SK-N-SH (cell line): ENCODE measurements around the gene MN1.

Experiments
- CTCF ChIP-seq: fragments of 200-600 bp; sonication (generic); IDR thresholded peaks from 2 replicates; pipeline ENCODE4 v1.6.1; 2017; ENCODE audit warnings: antibody characterized with exemption, mild to moderate bottlenecking, moderate library complexity
- EZH2phosphoT487 ChIP-seq: fragments of 200-600 bp; sonication (generic); IDR thresholded peaks from 2 replicates; pipeline ENCODE4 v1.6.1; 2017; ENCODE audit warnings: low read depth, mixed run types, mild to moderate bottlenecking, antibody characterized with exemption, moderate library complexity, borderline replicate concordance
- MAX ChIP-seq: IDR thresholded peaks from 2 replicates; pipeline ENCODE4 v1.4.0; 2012; ENCODE audit warnings: low read depth
- PBX3 ChIP-seq: IDR thresholded peaks from 2 replicates; pipeline ENCODE4; 2012
- SIN3A ChIP-seq: IDR thresholded peaks from 2 replicates; pipeline ENCODE4 v1.6.1; 2012; ENCODE audit warnings: low read depth, mild to moderate bottlenecking, low read length, moderate library complexity, borderline replicate concordance
- TAF1 ChIP-seq: IDR thresholded peaks from 2 replicates; pipeline ENCODE4 v1.6.1; 2012; ENCODE audit warnings: low read depth, mild to moderate bottlenecking, low read length, moderate library complexity, borderline replicate concordance

GRCh38 chr22:27799827-27800249 is 1.7 kb downstream of the MN1 start:
- TF ChIP-seq MAX = no peak
- no peak for TF ChIP-seq CTCF
- no peak for TF ChIP-seq PBX3
- no peak for TF ChIP-seq EZH2phosphoT487
- no peak for TF ChIP-seq SIN3A
- TF ChIP-seq TAF1 = no peak
